ENCODE results near the gene GRB10.
"Not testable (repeated sequence)": the region's sequence is repeated elsewhere in the genome, so short reads cannot be mapped to it uniquely, and the experiment has no call there.

GRB10 gene

DNA sequence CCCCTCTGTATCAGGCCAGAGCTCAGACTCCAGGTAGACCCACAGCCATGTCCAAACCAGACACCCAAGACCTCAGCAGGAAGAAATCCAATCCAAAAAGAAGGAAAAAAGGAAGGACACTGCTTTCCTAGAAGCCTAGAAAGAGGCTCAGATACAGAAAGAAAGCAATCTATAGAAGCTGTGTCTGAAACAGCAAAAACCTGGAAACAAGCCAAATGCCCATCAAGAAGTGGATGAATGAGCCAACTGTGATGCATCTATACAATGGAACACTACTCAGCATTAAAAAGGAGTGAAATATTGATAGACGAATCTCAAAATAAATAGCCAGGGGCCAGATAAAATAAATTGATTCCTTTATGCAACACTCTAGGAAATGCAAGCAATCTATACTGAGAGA, 31.6 kb downstream of the GRB10 start:
- Histone ChIP-seq H3K27ac (ENCODE audit: low read length) (no peak overlapping the region), H3K4me1 (ENCODE audit: control insufficient read depth, low read depth, low read length) (peaks cover 3% of the 10 kb centered on the region), H3K4me3 (ENCODE audit: low read length) (no peak overlapping the region), H3K36me3 (ENCODE audit: control insufficient read depth, low read depth, low read length) (no peaks in the 10 kb centered on the region), H3K9me3 (ENCODE audit: control insufficient read depth, low read depth, low read length) (no peaks in the 10 kb centered on the region), H3K9ac (ENCODE audit: low read length) (no peak overlapping the region), H3K27me3 (ENCODE audit: control insufficient read depth, insufficient read depth, low read length) (no peaks in the 10 kb centered on the region)

DNA sequence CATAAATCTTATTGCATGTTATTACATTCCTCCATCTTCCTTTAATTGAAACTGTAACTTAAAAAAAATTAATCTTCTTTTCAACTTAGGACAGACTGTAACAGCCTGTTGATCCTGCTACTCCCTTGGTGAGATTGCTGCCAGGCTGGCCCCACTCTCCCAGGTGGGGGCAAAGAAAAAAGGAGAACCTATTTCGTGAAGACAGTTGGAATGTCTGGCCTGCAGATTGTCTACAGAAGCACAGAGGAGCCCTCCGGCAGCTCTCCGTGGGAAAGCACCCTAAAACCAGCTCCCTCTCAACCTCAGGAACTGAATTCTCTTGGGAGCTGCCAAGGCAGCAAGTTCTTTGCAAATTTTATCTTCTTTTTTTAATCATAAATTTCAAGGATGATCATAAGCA, 32.8 kb downstream of the GRB10 start:
- no peaks in the 10 kb centered on the region for H3K36me3 ChIP-seq (ENCODE audit: control insufficient read depth, low read depth, low read length)
- peaks cover 3% of the 10 kb centered on the region for H3K4me1 ChIP-seq (ENCODE audit: control insufficient read depth, low read depth, low read length)
- no peaks in the 10 kb centered on the region for H3K9me3 ChIP-seq (ENCODE audit: control insufficient read depth, low read depth, low read length)
- no peak overlapping the region for H3K27ac ChIP-seq (ENCODE audit: low read length)
- no peak overlapping the region for H3K4me3 ChIP-seq (ENCODE audit: low read length)
- no peaks in the 10 kb centered on the region for H3K27me3 ChIP-seq (ENCODE audit: control insufficient read depth, insufficient read depth, low read length)
- H3K9ac ChIP-seq (ENCODE audit: low read length), result no peak overlapping the region

DNA sequence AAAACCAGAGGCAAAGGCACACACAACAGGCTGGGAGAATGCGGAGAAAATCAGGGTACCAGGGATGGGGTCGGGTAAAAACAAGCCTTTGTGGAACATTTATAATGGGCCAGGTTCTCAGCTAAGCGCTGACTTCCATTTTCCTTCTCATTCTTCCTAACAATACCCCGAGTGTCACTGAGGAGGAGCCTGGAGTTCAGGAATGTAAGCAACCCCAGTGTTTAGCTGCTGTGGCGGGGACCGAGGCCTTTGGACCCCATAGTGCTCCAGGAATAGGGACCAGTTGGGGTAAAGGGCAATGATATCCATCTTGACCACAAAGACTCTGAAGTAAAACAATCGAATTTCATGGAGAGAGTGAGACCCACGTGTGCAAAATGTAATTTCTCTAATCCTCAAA, 34.2 kb downstream of the GRB10 start:
- Histone ChIP-seq H3K4me3 (ENCODE audit: low read length) (no peak overlapping the region), H3K4me1 (ENCODE audit: control insufficient read depth, low read depth, low read length) (peaks cover 3% of the 10 kb centered on the region), H3K36me3 (ENCODE audit: control insufficient read depth, low read depth, low read length) (no peaks in the 10 kb centered on the region), H3K9ac (ENCODE audit: low read length) (no peak overlapping the region), H3K27me3 (ENCODE audit: control insufficient read depth, insufficient read depth, low read length) (no peaks in the 10 kb centered on the region), H3K9me3 (ENCODE audit: control insufficient read depth, low read depth, low read length) (no peaks in the 10 kb centered on the region), H3K27ac (ENCODE audit: low read length) (no peak overlapping the region)

DNA sequence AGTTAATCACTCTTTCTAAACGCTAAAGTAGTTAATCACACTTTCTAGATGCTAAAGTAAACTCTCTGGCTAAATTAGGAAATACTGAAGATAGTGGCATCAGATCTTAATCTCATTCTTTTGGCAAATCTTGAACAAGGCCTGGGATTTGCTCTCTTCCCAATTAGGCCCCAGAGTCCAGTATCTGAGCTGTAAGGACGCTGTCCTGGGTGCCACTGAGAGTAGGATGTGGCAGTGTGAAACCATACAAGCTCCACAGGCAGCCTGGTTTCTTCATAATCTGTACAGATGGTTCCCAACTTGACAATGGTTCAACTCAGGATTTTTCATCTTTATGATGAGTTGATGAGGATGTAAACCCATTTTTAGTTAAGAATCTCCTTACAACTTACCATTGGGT, 36.9 kb downstream of the GRB10 start:
- Histone ChIP-seq H3K27ac (ENCODE audit: low read length) (no peak overlapping the region), H3K9me3 (ENCODE audit: control insufficient read depth, low read depth, low read length) (no peaks in the 10 kb centered on the region), H3K9ac (ENCODE audit: low read length) (no peak overlapping the region), H3K27me3 (ENCODE audit: control insufficient read depth, insufficient read depth, low read length) (no peaks in the 10 kb centered on the region), H3K36me3 (ENCODE audit: control insufficient read depth, low read depth, low read length) (no peaks in the 10 kb centered on the region), H3K4me3 (ENCODE audit: low read length) (no peak overlapping the region), H3K4me1 (ENCODE audit: control insufficient read depth, low read depth, low read length) (peaks cover 3% of the 10 kb centered on the region)

DNA sequence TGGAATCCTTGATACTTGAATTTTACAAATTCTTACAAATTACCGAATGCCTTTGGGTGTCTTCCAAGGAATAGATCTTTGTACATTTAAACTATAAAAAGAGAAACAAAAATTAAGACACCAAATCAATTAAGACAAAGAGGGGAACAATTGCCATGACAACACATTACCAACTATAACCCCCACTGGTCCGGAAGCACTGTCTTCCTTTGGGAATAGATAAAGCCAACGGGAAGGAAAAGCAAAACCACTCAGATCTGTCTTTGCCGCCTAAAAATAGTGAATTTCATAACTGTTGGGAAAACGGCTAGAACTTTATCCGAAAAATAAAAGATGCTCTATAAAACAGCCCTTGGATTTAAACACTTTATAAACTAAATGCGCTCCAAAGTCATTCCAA, 37.4 kb downstream of the GRB10 start:
- no peak overlapping the region for H3K4me3 ChIP-seq (ENCODE audit: low read length)
- H3K36me3 ChIP-seq (ENCODE audit: control insufficient read depth, low read depth, low read length), result no peaks in the 10 kb centered on the region
- H3K27ac ChIP-seq (ENCODE audit: low read length), result no peak overlapping the region
- peaks cover 3% of the 10 kb centered on the region for H3K4me1 ChIP-seq (ENCODE audit: control insufficient read depth, low read depth, low read length)
- no peaks in the 10 kb centered on the region for H3K9me3 ChIP-seq (ENCODE audit: control insufficient read depth, low read depth, low read length)
- no peaks in the 10 kb centered on the region for H3K27me3 ChIP-seq (ENCODE audit: control insufficient read depth, insufficient read depth, low read length)
- H3K9ac ChIP-seq (ENCODE audit: low read length), result no peak overlapping the region

DNA sequence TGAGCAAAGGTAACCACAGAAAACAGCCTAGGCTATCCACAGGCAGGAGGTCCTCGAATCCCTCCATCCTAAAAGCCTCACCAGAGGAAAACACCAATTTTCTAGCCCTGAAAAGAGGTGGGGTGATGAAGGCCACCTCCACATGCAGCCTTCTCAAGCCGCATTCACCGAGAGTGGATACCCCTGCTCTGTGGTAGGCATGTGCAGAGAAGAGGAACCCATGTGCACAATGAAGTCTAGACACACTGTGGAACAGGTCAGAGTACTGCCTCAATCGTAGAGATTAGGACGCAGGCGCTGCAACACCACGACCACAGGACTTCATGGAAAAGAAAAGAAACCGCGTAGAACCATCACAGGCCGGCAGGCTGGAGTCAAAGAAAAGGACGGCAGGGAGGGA, 38.8 kb downstream of the GRB10 start:
- Histone ChIP-seq H3K27me3 (ENCODE audit: control insufficient read depth, insufficient read depth, low read length) (no peaks in the 10 kb centered on the region), H3K36me3 (ENCODE audit: control insufficient read depth, low read depth, low read length) (no peaks in the 10 kb centered on the region), H3K4me3 (ENCODE audit: low read length) (no peak overlapping the region), H3K27ac (ENCODE audit: low read length) (no peak overlapping the region), H3K9me3 (ENCODE audit: control insufficient read depth, low read depth, low read length) (no peaks in the 10 kb centered on the region), H3K4me1 (ENCODE audit: control insufficient read depth, low read depth, low read length) (peaks cover 3% of the 10 kb centered on the region), H3K9ac (ENCODE audit: low read length) (no peak overlapping the region)

DNA sequence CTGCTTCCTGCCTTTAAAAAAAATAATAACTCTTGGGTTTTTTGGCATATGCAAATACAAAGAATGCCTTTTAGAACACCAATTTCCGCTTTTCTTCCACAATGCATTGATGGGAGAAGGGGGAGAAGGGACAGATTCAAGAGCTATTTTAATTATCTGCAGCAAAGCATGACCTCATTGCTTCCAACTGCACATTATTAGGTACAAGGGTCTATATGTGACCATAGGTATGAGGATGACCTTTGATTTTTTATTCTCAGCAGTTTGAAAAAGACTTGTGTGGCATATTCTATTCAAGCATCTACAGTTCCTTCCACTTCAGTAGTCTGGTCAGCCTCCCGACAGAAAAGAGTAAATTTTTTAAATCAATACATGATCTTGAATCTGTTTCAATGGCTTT, 39.7 kb downstream of the GRB10 start:
- no peak overlapping the region for H3K4me3 ChIP-seq (ENCODE audit: low read length)
- no peak overlapping the region for H3K27ac ChIP-seq (ENCODE audit: low read length)
- H3K4me1 ChIP-seq (ENCODE audit: control insufficient read depth, low read depth, low read length), result peaks cover 3% of the 10 kb centered on the region
- no peaks in the 10 kb centered on the region for H3K36me3 ChIP-seq (ENCODE audit: control insufficient read depth, low read depth, low read length)
- no peaks in the 10 kb centered on the region for H3K9me3 ChIP-seq (ENCODE audit: control insufficient read depth, low read depth, low read length)
- H3K9ac ChIP-seq (ENCODE audit: low read length), result no peak overlapping the region
- H3K27me3 ChIP-seq (ENCODE audit: control insufficient read depth, insufficient read depth, low read length), result no peaks in the 10 kb centered on the region

DNA sequence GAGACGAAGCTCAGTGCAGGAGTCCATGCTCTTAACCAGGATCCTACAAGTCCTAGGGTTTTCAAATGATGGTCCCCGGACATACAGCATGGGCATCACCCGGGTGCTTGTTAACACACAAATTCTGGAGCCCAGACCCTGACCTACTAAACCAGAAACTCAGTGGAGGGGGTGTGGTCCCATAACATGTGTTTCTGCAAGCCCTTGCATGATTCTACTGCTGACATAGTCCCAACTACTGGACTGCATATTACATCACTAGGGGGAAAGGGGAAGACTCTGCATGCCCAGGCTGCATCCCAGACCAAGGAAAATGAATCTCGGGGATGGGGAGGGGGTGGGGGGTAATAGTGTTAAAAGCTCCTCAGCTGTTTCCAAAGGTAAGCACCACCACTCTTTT, 40.3 kb downstream of the GRB10 start:
- Histone ChIP-seq H3K4me3 (ENCODE audit: low read length) (no peak overlapping the region), H3K27ac (ENCODE audit: low read length) (no peak overlapping the region), H3K27me3 (ENCODE audit: control insufficient read depth, insufficient read depth, low read length) (no peaks in the 10 kb centered on the region), H3K4me1 (ENCODE audit: control insufficient read depth, low read depth, low read length) (peaks cover 3% of the 10 kb centered on the region), H3K9ac (ENCODE audit: low read length) (no peak overlapping the region), H3K36me3 (ENCODE audit: control insufficient read depth, low read depth, low read length) (no peaks in the 10 kb centered on the region), H3K9me3 (ENCODE audit: control insufficient read depth, low read depth, low read length) (no peaks in the 10 kb centered on the region)

DNA sequence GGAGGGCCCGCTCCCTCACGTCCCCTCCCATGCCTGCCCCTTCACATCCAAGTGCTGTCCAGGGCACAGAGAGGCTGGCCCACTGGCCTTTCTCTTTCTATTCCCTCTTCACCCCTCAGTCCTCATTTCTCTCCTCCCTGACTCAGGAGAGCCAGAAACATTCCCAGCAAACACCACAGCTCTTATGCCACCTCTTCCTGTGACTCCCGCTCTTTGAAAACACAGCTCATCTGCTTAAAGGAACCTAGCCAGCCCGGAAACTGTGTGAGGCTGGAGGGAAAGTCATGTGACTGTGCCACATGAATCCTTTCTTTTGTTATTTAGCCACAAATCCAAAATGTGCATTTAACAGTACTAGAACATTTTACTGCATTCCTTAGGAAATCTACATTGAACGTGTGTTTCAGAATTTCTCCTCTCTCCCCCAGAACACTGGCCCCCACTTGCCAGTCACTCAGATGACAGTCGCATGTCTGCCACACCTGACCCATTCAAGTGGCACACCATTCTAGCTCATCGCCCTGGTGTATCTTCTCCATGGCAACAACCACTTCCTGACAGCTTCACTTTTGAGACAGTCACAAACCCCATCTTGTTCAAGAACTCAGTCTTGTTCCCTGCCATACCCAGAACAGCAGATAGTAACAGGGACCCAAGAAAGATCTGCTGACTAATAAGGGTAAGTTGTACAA, 42.8 kb downstream of the GRB10 start:
- Histone ChIP-seq H3K4me1 (ENCODE audit: control insufficient read depth, low read depth, low read length) (no peaks in the 10 kb centered on the region), H3K9ac (ENCODE audit: low read length) (no peak overlapping the region), H3K4me3 (ENCODE audit: low read length) (no peak overlapping the region), H3K36me3 (ENCODE audit: control insufficient read depth, low read depth, low read length) (no peaks in the 10 kb centered on the region), H3K9me3 (ENCODE audit: control insufficient read depth, low read depth, low read length) (no peaks in the 10 kb centered on the region), H3K27me3 (ENCODE audit: control insufficient read depth, insufficient read depth, low read length) (no peaks in the 10 kb centered on the region), H3K27ac (ENCODE audit: low read length) (no peak overlapping the region)

DNA sequence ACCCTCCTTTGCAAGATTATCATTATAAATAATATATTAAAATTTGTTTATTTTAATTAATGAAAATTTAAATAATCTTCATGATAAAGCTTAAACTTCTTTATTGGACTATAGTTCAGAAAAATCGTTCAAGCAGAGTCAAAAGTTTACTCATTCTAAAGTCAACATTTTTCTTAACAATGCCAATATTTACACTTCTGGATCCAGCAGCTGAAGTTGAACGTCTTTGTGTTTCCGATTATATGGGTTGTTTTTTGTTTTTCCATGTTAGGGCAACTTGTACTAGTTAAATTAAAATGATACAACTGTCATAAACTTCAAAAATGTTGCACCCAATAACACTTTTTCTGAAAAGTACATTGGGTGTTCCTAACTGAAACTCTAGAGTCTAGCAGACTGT, 43.8 kb downstream of the GRB10 start:
- Histone ChIP-seq H3K27ac (ENCODE audit: low read length) (no peak overlapping the region), H3K4me3 (ENCODE audit: low read length) (no peak overlapping the region), H3K36me3 (ENCODE audit: control insufficient read depth, low read depth, low read length) (no peaks in the 10 kb centered on the region), H3K9ac (ENCODE audit: low read length) (no peak overlapping the region), H3K27me3 (ENCODE audit: control insufficient read depth, insufficient read depth, low read length) (no peaks in the 10 kb centered on the region), H3K4me1 (ENCODE audit: control insufficient read depth, low read depth, low read length) (no peaks in the 10 kb centered on the region), H3K9me3 (ENCODE audit: control insufficient read depth, low read depth, low read length) (no peaks in the 10 kb centered on the region)

DNA sequence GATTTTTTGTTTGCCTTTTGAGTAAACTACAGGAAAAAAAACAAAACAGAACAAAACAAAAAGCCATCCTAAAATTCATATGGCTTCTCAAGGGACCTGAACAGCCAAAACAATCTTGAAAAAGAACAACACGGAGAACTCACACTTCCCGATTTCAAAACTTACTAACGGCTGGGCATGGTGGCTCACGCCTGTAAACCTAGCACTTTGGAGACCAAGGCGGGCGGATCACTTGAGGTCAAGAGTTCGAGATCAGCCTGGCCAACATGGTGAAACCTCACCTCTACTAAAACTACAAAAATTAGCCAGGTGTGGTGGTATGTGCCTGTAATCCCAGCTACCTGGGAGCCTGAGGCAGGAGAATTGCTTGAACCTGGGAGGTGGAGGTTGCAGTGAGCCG, 46.9 kb downstream of the GRB10 start:
- H3K36me3 ChIP-seq (ENCODE audit: control insufficient read depth, low read depth, low read length); H3K4me1 ChIP-seq (ENCODE audit: control insufficient read depth, low read depth, low read length); H3K4me3 ChIP-seq (ENCODE audit: low read length): not testable (repeated sequence)

DNA sequence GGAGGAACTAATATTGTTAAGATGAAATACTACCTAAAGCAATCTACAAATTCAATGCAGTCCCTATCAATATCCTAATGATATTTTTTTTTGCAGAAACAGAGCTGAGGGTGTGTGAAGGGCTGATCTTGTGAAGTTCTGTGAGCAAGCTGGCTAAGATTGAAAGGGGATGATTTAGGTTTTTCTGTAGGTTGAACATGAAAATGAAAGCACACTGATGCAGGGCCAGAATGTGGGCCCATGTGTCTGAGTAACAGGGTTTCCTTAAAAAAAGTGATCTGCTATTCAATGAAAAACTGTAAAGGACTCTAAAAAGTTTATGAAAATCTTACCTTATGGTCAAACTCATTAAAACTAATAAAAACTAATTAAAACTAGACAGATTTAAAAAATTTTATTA, 47.4 kb downstream of the GRB10 start:
- Histone ChIP-seq H3K27ac (ENCODE audit: low read length) (no peak overlapping the region), H3K36me3 (ENCODE audit: control insufficient read depth, low read depth, low read length) (peaks cover 6% of the 10 kb centered on the region), H3K4me1 (ENCODE audit: control insufficient read depth, low read depth, low read length) (no peaks in the 10 kb centered on the region), H3K9me3 (ENCODE audit: control insufficient read depth, low read depth, low read length) (no peaks in the 10 kb centered on the region), H3K4me3 (ENCODE audit: low read length) (no peak overlapping the region), H3K9ac (ENCODE audit: low read length) (no peak overlapping the region), H3K27me3 (ENCODE audit: control insufficient read depth, insufficient read depth, low read length) (no peaks in the 10 kb centered on the region)

More for the DNA sequence above, 46.9 kb downstream of the GRB10 start:
- not testable (repeated sequence) for H3K27me3 ChIP-seq (ENCODE audit: control insufficient read depth, insufficient read depth, low read length); H3K9me3 ChIP-seq (ENCODE audit: control insufficient read depth, low read depth, low read length); H3K27ac ChIP-seq (ENCODE audit: low read length); H3K9ac ChIP-seq (ENCODE audit: low read length)
